ENCODE data around the gene HJURP.

- TF ChIP-seq CTCF (IDR thresholded peaks at IDR 0.05) (no peak), POLR2A (IDR thresholded peaks at IDR 0.05) (no peak), EP300 (IDR thresholded peaks at IDR 0.05) (no peak)
Measured at GRCh38 chr2:233822101-233822771, 32.1 kb downstream of the HJURP start.
